Hepatocyte (in vitro differentiated cells): Measurements from ENCODE around the gene AFAP1L2. TPM values are rescaled to one million over a fixed set of nuclear protein-coding genes. Genes with fewer than 3 reads are reported as not detected.

Experiments used
- DNase-seq: peaks from one replicate; pipeline ENCODE4 v3.0.0-alpha.2; 2016; ENCODE audit warnings: low spot score
- H2AFZ ChIP-seq: fragments of 200-600 bp; sonication (generic); 2 replicates; pipeline ENCODE4 v1.6.0; 2016; ENCODE audit warnings: antibody characterized with exemption, mild to moderate bottlenecking
- H3K27ac ChIP-seq: fragments of 200-600 bp; sonication (generic); 2 replicates; pipeline ENCODE4 v1.5.1; 2016; ENCODE audit warnings: mild to moderate bottlenecking
- H3K27me3 ChIP-seq: fragments of 200-600 bp; sonication (generic); 2 replicates; pipeline ENCODE4 v1.6.1; 2016
- H3K36me3 ChIP-seq: fragments of 200-600 bp; sonication (generic); replicated peaks from 2 replicates; pipeline ENCODE4 v1.5.1; 2016; ENCODE audit warnings: low read depth; ENCODE audit not compliant: insufficient read depth
- H3K4me1 ChIP-seq: fragments of 200-600 bp; sonication (generic); 2 replicates; pipeline ENCODE4 v1.5.1; 2016; ENCODE audit warnings: mild to moderate bottlenecking, moderate library complexity; ENCODE audit not compliant: insufficient read depth
- H3K4me2 ChIP-seq: fragments of 200-600 bp; sonication (generic); 2 replicates; pipeline ENCODE4 v1.6.0; 2016
- H3K4me3 ChIP-seq: fragments of 200-600 bp; sonication (generic); 2 replicates; pipeline ENCODE4 v1.5.1; 2016; ENCODE audit warnings: mild to moderate bottlenecking
- H3K79me2 ChIP-seq: fragments of 200-600 bp; sonication (generic); 2 replicates; pipeline ENCODE4 v1.6.0; 2017; ENCODE audit warnings: mild to moderate bottlenecking
- H3K9me2 ChIP-seq: fragments of 200-600 bp; sonication (generic); replicated peaks from 2 replicates; pipeline ENCODE4 v1.6.0; 2017; ENCODE audit warnings: mild to moderate bottlenecking; ENCODE audit not compliant: insufficient read depth
- H3K9me3 ChIP-seq: fragments of 200-600 bp; sonication (generic); 2 replicates; pipeline ENCODE4 v1.5.1; 2016; ENCODE audit warnings: low read depth, mild to moderate bottlenecking
- H4K20me1 ChIP-seq: fragments of 200-600 bp; sonication (generic); 2 replicates; pipeline ENCODE4 v1.6.0; 2016; ENCODE audit warnings: mild to moderate bottlenecking; ENCODE audit not compliant: insufficient read depth, poor library complexity, severe bottlenecking
- CTCF ChIP-seq: fragments of 200-600 bp; sonication (generic); IDR thresholded peaks from 2 replicates; pipeline ENCODE4 v1.5.1; 2016; ENCODE audit warnings: antibody characterized with exemption, mild to moderate bottlenecking; ENCODE audit not compliant: poor library complexity
- EZH2 ChIP-seq: fragments of 200-600 bp; sonication (generic); IDR thresholded peaks from 2 replicates; pipeline ENCODE4 v1.6.1; 2016; ENCODE audit warnings: antibody characterized with exemption, mild to moderate bottlenecking, borderline replicate concordance
- EZH2phosphoT487 ChIP-seq: fragments of 200-600 bp; sonication (generic); IDR thresholded peaks from one replicate; pipeline ENCODE4 v1.6.1; 2018; ENCODE audit warnings: antibody characterized with exemption, mild to moderate bottlenecking, low read depth, moderate library complexity; ENCODE audit not compliant: unreplicated experiment, severe bottlenecking
- WGBS: methylation state at CpG from one replicate; pipeline ENCODE4 v1.1.6; 2016; ENCODE audit warnings: low lambda C conversion rate; ENCODE audit errors: missing lambda C conversion rate; 5-methylcytosine and 5-hydroxymethylcytosine counted together
- polyA plus RNA-seq: library from polyadenylated mRNA; unstranded; fragments of >200 nt; fragmentation: Nextera tagmentation; extraction: Ambion mirVana; gene quantifications from 2 replicates; pipeline ENCODE4 v1.2.1, GENCODE V29; 2016
- small RNA-seq: library from RNA; depleted of rRNA; stranded (forward); fragments of <200 nt; gene quantifications from one replicate; pipeline ENCODE3, GENCODE V24; 2014
- total RNA-seq: library from RNA; depleted of rRNA; stranded (reverse); fragments of >200 nt; gene quantifications from 2 replicates; pipeline ENCODE4 v1.2.3, GENCODE V29; 2014

Gene AFAP1L2
- total and polyA plus RNA-seq, 2 experiments from 2014 or later, result 6.1 to 9.6 TPM

- H3K36me3 ChIP-seq, result no peaks in the 10 kb centered on the region
- no peaks in the 10 kb centered on the region for H3K9me2 ChIP-seq
- 71% methylated on average over 7 of the region's 7 CpGs for WGBS
- peaks cover 3% of the 10 kb centered on the region for H3K27me3 ChIP-seq
- peak; percentile 32 for DNase-seq
- no peaks in the 10 kb centered on the region for H3K9me3 ChIP-seq
- peak overlapping the region; percentile 72 for H3K27ac ChIP-seq
- H3K4me1 ChIP-seq, result peaks cover 14% of the 10 kb centered on the region
- H3K4me2 ChIP-seq, result peak overlapping the region; percentile 46
- no peak overlapping the region for H3K4me3 ChIP-seq
- H3K79me2 ChIP-seq, result no peaks in the 10 kb centered on the region
- no peaks in the 10 kb centered on the region for H4K20me1 ChIP-seq
- no peak overlapping the region for H2AFZ ChIP-seq
- TF ChIP-seq CTCF (no peak), EZH2phosphoT487 (no peak), EZH2 (no peak)
Measured at GRCh38 chr10:114246679-114247305, 157.5 kb downstream of the AFAP1L2 start.

GRCh38 chr10:114245121-114245791 lies 159.0 kb downstream of the AFAP1L2 start:
- Histone ChIP-seq H2AFZ (no peak overlapping the region), H3K4me3 (no peak overlapping the region), H3K27me3 (peaks cover 10% of the 10 kb centered on the region), H3K4me1 (peaks cover 14% of the 10 kb centered on the region), H4K20me1 (no peaks in the 10 kb centered on the region), H3K27ac (peak overlapping the region; percentile 73), H3K9me3 (no peaks in the 10 kb centered on the region), H3K79me2 (no peaks in the 10 kb centered on the region), H3K9me2 (no peaks in the 10 kb centered on the region), H3K36me3 (no peaks in the 10 kb centered on the region), H3K4me2 (peak overlapping the region; percentile 68)
- TF ChIP-seq EZH2 (no peak), CTCF (no peak), EZH2phosphoT487 (no peak)
- peak; percentile 28 for DNase-seq
- 59% methylated on average over 9 of the region's 9 CpGs for WGBS

Small RNA genes lying within 50 kb of the gene (small RNA-seq; reads per million reads assigned to genes)
- not detected for gene RN7SL384P

Other genes starting within 250 kb of the AFAP1L2 start
- 30.1 and 32.4 TPM in 2 replicates for gene CCDC186, start 230.3 kb downstream of the AFAP1L2 start, total RNA-seq
- gene CCDC186, start 230.3 kb downstream of the AFAP1L2 start, polyA plus RNA-seq, result 14.9 and 18.8 TPM in 2 replicates
- gene TDRD1, start 225.1 kb downstream of the AFAP1L2 start, total RNA-seq, result not detected in 2 replicates
- not detected in 2 replicates for gene TDRD1, start 225.1 kb downstream of the AFAP1L2 start, polyA plus RNA-seq
- 10.8 and 12.3 TPM in 2 replicates for gene VWA2, start 165.2 kb downstream of the AFAP1L2 start, total RNA-seq
- 2.2 and 6.3 TPM in 2 replicates for gene VWA2, start 165.2 kb downstream of the AFAP1L2 start, polyA plus RNA-seq